Endothelial cell of umbilical vein (primary cell): ENCODE measurements around the gene NFIC. TPM values are rescaled to one million over a fixed set of nuclear protein-coding genes. Genes with fewer than 3 reads are reported as not detected.

Experiments used
- BruUV-seq: library from RNA; stranded (reverse); fragments of 400-500 nt; replicated peaks from 2 replicates; lab custom pipeline; 2021; lab: Mats Ljungman, UMichigan
- CTCF ChIA-PET: fragments of 300-600, 350-600 bp; sonication (Branson Sonifier 250); formaldehyde crosslinking; loops from one replicate; lab custom pipeline; 2021; ENCODE audit warnings: antibody characterized with exemption, inconsistent platforms; lab: Charles Lee
- POLR2A ChIA-PET: fragments of 300-600, 350-600 bp; sonication (Branson Sonifier 250); formaldehyde crosslinking; loops from one replicate; lab custom pipeline; 2021; ENCODE audit warnings: antibody characterized with exemption, inconsistent platforms; lab: Charles Lee
- DNase-seq: peaks from one replicate; pipeline ENCODE4 v3.0.0-alpha.2; 2011; ENCODE audit warnings: low read depth, low spot score
- FAIRE-seq: peaks from 2 replicates; lab custom pipeline; 2011; peaks lifted over from hg19 to GRCh38; lab: Jason Lieb, UNC
- H2AFZ ChIP-seq: 2 replicates; pipeline ENCODE4 v1.6.0; 2012; ENCODE audit warnings: low read depth, low read length, control low read depth, inconsistent platforms
- H3K27ac ChIP-seq: 2 replicates; pipeline ENCODE4 v1.5.1; 2011; ENCODE audit warnings: low read depth, mild to moderate bottlenecking, control low read depth, low read length, moderate library complexity; ENCODE audit not compliant: insufficient read depth
- H3K27me3 ChIP-seq, 2 experiments: 2 replicates each; pipeline versions ENCODE4 v1.6.0 to v1.6.1; 2011; ENCODE audit warnings: low read length in 2 of 2, mixed read lengths in 1 of 2; ENCODE audit not compliant: control insufficient read depth in 2 of 2, insufficient read depth in 2 of 2
- H3K36me3 ChIP-seq, 2 experiments: 2 replicates in 1 of 2; 3 replicates in 1 of 2; pipeline ENCODE4 v1.5.1; 2011; ENCODE audit warnings: low read length in 2 of 2, mild to moderate bottlenecking in 1 of 2, moderate library complexity in 1 of 2; ENCODE audit not compliant: control insufficient read depth in 2 of 2, insufficient read depth in 2 of 2; ENCODE audit errors: extremely low read depth in 1 of 2
- H3K4me1 ChIP-seq: 3 replicates; pipeline ENCODE4 v1.5.1; 2011; ENCODE audit warnings: mild to moderate bottlenecking, low read length; ENCODE audit not compliant: control insufficient read depth, insufficient read depth; ENCODE audit errors: extremely low read depth
- H3K4me2 ChIP-seq: 2 replicates; pipeline ENCODE4 v1.6.1; 2011; ENCODE audit warnings: low read length, control low read depth, mixed read lengths; ENCODE audit not compliant: insufficient read depth
- H3K4me3 ChIP-seq, 3 experiments: fragments of 200-600 bp in 1 of 3; sonication (generic), shearing (Covaris generic) in 1 of 3; replicated peaks in 1 of 3; 2 replicates each; pipeline ENCODE4 v1.5.1; 2011 to 2016; ENCODE audit warnings: control low read depth in 3 of 3, low read length in 3 of 3, mild to moderate bottlenecking in 2 of 3, inconsistent platforms in 1 of 3, low read depth in 1 of 3, moderate library complexity in 1 of 3; ENCODE audit not compliant: insufficient read depth in 1 of 3
- H3K79me2 ChIP-seq: 2 replicates; pipeline ENCODE4 v1.6.0; 2012; ENCODE audit warnings: low read length, inconsistent platforms; ENCODE audit not compliant: control insufficient read depth, insufficient read depth
- H3K9ac ChIP-seq: replicated peaks from 2 replicates; pipeline ENCODE3; 2011; ENCODE audit warnings: low read length, control low read depth; ENCODE audit not compliant: insufficient read depth; ENCODE audit errors: extremely low read depth
- H3K9me1 ChIP-seq: replicated peaks from 3 replicates; pipeline ENCODE4 v1.6.0; 2011; ENCODE audit warnings: mild to moderate bottlenecking, low read length; ENCODE audit not compliant: control insufficient read depth, insufficient read depth; ENCODE audit errors: extremely low read depth
- H3K9me3 ChIP-seq: replicated peaks from 2 replicates; pipeline ENCODE4 v1.5.1; 2012; ENCODE audit warnings: low read length, inconsistent platforms; ENCODE audit not compliant: control insufficient read depth, insufficient read depth
- H4K20me1 ChIP-seq: replicated peaks from 2 replicates; pipeline ENCODE3; 2011; ENCODE audit warnings: mild to moderate bottlenecking, low read length; ENCODE audit not compliant: control insufficient read depth, insufficient read depth; ENCODE audit errors: extremely low read depth
- CTCF ChIP-seq, 2 donors: IDR thresholded peaks; 1 replicate in 1 of 2; 2 replicates in 1 of 2; pipeline ENCODE4 v1.5.1; 2011; ENCODE audit warnings: low read length in 2 of 2, mild to moderate bottlenecking in 2 of 2, moderate library complexity in 2 of 2, control low read depth in 1 of 2, inconsistent platforms in 1 of 2, low read depth in 1 of 2; ENCODE audit not compliant: insufficient read depth in 1 of 2; ENCODE audit errors: extremely low read depth in 1 of 2
- EZH2 ChIP-seq: IDR thresholded peaks from 2 replicates; pipeline ENCODE4 v1.6.1; 2012; ENCODE audit warnings: borderline replicate concordance, low read depth, mild to moderate bottlenecking, moderate library complexity, low read length, inconsistent platforms; ENCODE audit not compliant: severe bottlenecking
- FOS ChIP-seq: IDR thresholded peaks from 2 replicates; pipeline ENCODE4 v1.6.1; 2011; ENCODE audit warnings: mild to moderate bottlenecking, low read length, moderate library complexity, borderline replicate concordance; ENCODE audit not compliant: insufficient read depth
- GATA2 ChIP-seq: IDR thresholded peaks from 2 replicates; pipeline ENCODE4 v1.7.0; 2011; ENCODE audit warnings: low read depth, mild to moderate bottlenecking, moderate library complexity, mixed read lengths, low read length; ENCODE audit not compliant: insufficient read length, insufficient read depth
- JUN ChIP-seq: IDR thresholded peaks from 2 replicates; pipeline ENCODE4 v1.6.1; 2011; ENCODE audit warnings: borderline replicate concordance, low read depth; ENCODE audit not compliant: insufficient read length, insufficient read depth
- MAX ChIP-seq: IDR thresholded peaks from 2 replicates; pipeline ENCODE4 v1.6.1; 2011; ENCODE audit not compliant: insufficient read depth, insufficient read length
- MYC ChIP-seq: IDR thresholded peaks from one replicate; pipeline ENCODE4 v1.6.1; 2011; ENCODE audit warnings: mild to moderate bottlenecking, low read depth, low read length
- POLR2A ChIP-seq: IDR thresholded peaks from 2 replicates; pipeline ENCODE4 v1.6.1; 2012; ENCODE audit warnings: low read depth, mild to moderate bottlenecking, control low read depth, low read length
- POLR2AphosphoS5 ChIP-seq: IDR thresholded peaks from 2 replicates; pipeline ENCODE4 v1.6.1; 2012; ENCODE audit warnings: low read depth, mild to moderate bottlenecking, control low read depth, low read length, moderate library complexity; ENCODE audit not compliant: insufficient read depth
- dilution Hi-C: fragments of 300-500 bp; cut with MboI; formaldehyde crosslinking; loops from one replicate; pipeline ENCODE4 v1.15.0; 2019; ENCODE audit warnings: low sequenced_read_pairs; ENCODE audit not compliant: extremely low pct_ligation_motif_present
- intact Hi-C: fragments of 100-400 bp; cut with micrococcal nuclease; formaldehyde crosslinking; loops from one replicate; pipeline ENCODE4 v1.10.0; 2022
- polyA plus RNA-seq, 4 experiments: library from polyadenylated mRNA; depleted of rRNA in 3 of 4; stranded (reverse) in 3 of 4; unstranded in 1 of 4; fragments of >200 nt; gene quantifications; 2 replicates each; pipeline versions ENCODE4 v1.2.1 to v1.2.3, GENCODE V29; 2011 to 2012; ENCODE audit warnings: missing spikeins in 1 of 4
- total RNA-seq: library from RNA; stranded (reverse); gene quantifications from 2 replicates; pipeline ENCODE4 v1.2.3, GENCODE V29; 2021

Gene NFIC
- total and polyA plus RNA-seq, 2 donors (not counting 3 experiments of a cell fraction or from before 2014, with no cell fraction given) = 11.4 to 133 TPM

- H3K36me3 ChIP-seq = no peaks in the 10 kb centered on the region
- DNase-seq = no peak
- dilution Hi-C loops = no loop called here
- no peaks in the 10 kb centered on the region for H3K27me3 ChIP-seq
- no peak overlapping the region for H3K4me3 ChIP-seq
- H3K4me1 ChIP-seq = no peaks in the 10 kb centered on the region
- no peak for FAIRE-seq
- no peaks in the 10 kb centered on the region for H3K79me2 ChIP-seq
- H4K20me1 ChIP-seq = no peaks in the 10 kb centered on the region
- intact Hi-C loops = no loop called here
- no peak for TF ChIP-seq MYC
- TF ChIP-seq JUN = no peak
- no peak overlapping the region for H2AFZ ChIP-seq
- ChIA-PET POLR2A (no interaction called here), CTCF (interaction anchor here (1.2 to 2.7 kb wide), 2 partner anchors 140 kb away, joined by 3 to 11 read pairs; no protein-coding TSS in a partner anchor)
- no peak overlapping the region for H3K27ac ChIP-seq
- no TSS peak for BruUV-seq
- no peak overlapping the region for H3K9ac ChIP-seq
- no peak overlapping the region for H3K4me2 ChIP-seq
- H3K9me3 ChIP-seq = no peaks in the 10 kb centered on the region
- no peaks in the 10 kb centered on the region for H3K9me1 ChIP-seq
Observed at GRCh38 chr19:3344608-3345598, 21.5 kb upstream of the NFIC start.

GRCh38 chr19:3345850-3346460 is 20.4 kb upstream of the NFIC start:
- DNase-seq (no peak), FAIRE-seq (no peak)
- H3K27ac ChIP-seq = no peak overlapping the region
- ChIA-PET CTCF (interaction anchor here (0.8 to 1.9 kb wide), 5 partner anchors 41 to 139 kb away, joined by 3 to 14 read pairs (median 3); no protein-coding TSS in a partner anchor), POLR2A (no interaction called here)
- no TSS peak for BruUV-seq
- no peaks in the 10 kb centered on the region for H3K9me3 ChIP-seq
- no peaks in the 10 kb centered on the region for H3K36me3 ChIP-seq
- H3K4me1 ChIP-seq = no peaks in the 10 kb centered on the region
- TF ChIP-seq CTCF (IDR thresholded peaks at IDR 0.05; ENCODE audit: extremely low read depth in 1 of 2, insufficient read depth in 1 of 2, low read depth in 1 of 2, low read length in 2 of 2) (no peak), POLR2A (no peak), FOS (no peak), GATA2 (no peak), JUN (no peak), POLR2AphosphoS5 (no peak), MYC (no peak), EZH2 (no peak), MAX (no peak)
- dilution Hi-C loops (no loop called here), intact Hi-C loops (no loop called here)
- no peaks in the 10 kb centered on the region for H4K20me1 ChIP-seq
- H3K4me2 ChIP-seq = no peak overlapping the region
- no peak overlapping the region for H3K4me3 ChIP-seq
- H2AFZ ChIP-seq = no peak overlapping the region
- H3K9ac ChIP-seq = no peak overlapping the region
- no peaks in the 10 kb centered on the region for H3K27me3 ChIP-seq
- no peaks in the 10 kb centered on the region for H3K79me2 ChIP-seq
- H3K9me1 ChIP-seq = no peaks in the 10 kb centered on the region
